ENCODE data around the gene GBA2.

Gene GBA2

GRCh38 chr9:35738924-35739323 is 10.1 kb downstream of the GBA2 start:
- no peak for DNase-seq (ENCODE audit: low read depth, low spot score)

GRCh38 chr9:35738186-35738585 is 10.8 kb downstream of the GBA2 start:
- DNase-seq (ENCODE audit: low read depth, low spot score): no peak

- no peak for DNase-seq (ENCODE audit: low read depth, low spot score)
These were observed 11.9 kb downstream of the GBA2 start for GRCh38 chr9:35737143-35737542.

GRCh38 chr9:35736201-35736633 is 12.8 kb downstream of the GBA2 start:
- peak; percentile 88 for DNase-seq (ENCODE audit: low read depth, low spot score)

GRCh38 chr9:35734096-35734495 is 14.9 kb downstream of the GBA2 start:
- DNase-seq (ENCODE audit: low read depth, low spot score): no peak

- DNase-seq (ENCODE audit: low read depth, low spot score): peak; percentile 76
These were observed 16.1 kb downstream of the GBA2 start for GRCh38 chr9:35732800-35733541.

- DNase-seq (ENCODE audit: low read depth, low spot score): peak; percentile 98
These were observed 16.7 kb downstream of the GBA2 start, which contains the start of the genes CREB3 and TLN1 for GRCh38 chr9:35732185-35732799. Gene CREB3, plus strand, starts transcription at chr9:35732666. Its CDS starts 107 bp downstream, at chr9:35732773. Gene TLN1, minus strand, starts transcription at chr9:35732195. Its CDS starts 6,501 bp downstream, at chr9:35725694.

- DNase-seq (ENCODE audit: low read depth, low spot score): peak; percentile 47
These were observed 17.4 kb downstream of the GBA2 start for GRCh38 chr9:35731415-35732184.

GRCh38 chr9:35730486-35730854 is 18.6 kb downstream of the GBA2 start:
- DNase-seq (ENCODE audit: low read depth, low spot score): no peak

- DNase-seq (ENCODE audit: low read depth, low spot score): peak; percentile 75
These were observed 19.1 kb downstream of the GBA2 start for GRCh38 chr9:35729700-35730485.

GRCh38 chr9:35729101-35729500 is 19.9 kb downstream of the GBA2 start:
- DNase-seq (ENCODE audit: low read depth, low spot score): no peak

GRCh38 chr9:35728041-35728971 is 20.7 kb downstream of the GBA2 start:
- DNase-seq (ENCODE audit: low read depth, low spot score): peak; percentile 82

- peak; percentile 29 for DNase-seq (ENCODE audit: low read depth, low spot score)
These were observed 21.4 kb downstream of the GBA2 start for GRCh38 chr9:35727676-35728040.

GRCh38 chr9:35726931-35727330 is 22.1 kb downstream of the GBA2 start:
- DNase-seq (ENCODE audit: low read depth, low spot score): no peak

GRCh38 chr9:35725362-35725761 is 23.7 kb downstream of the GBA2 start:
- no peak for DNase-seq (ENCODE audit: low read depth, low spot score)

- no peak for DNase-seq (ENCODE audit: low read depth, low spot score)
These were observed 25.1 kb downstream of the GBA2 start for GRCh38 chr9:35723908-35724307.

GRCh38 chr9:35723426-35723825 is 25.6 kb downstream of the GBA2 start:
- no peak for DNase-seq (ENCODE audit: low read depth, low spot score)

GRCh38 chr9:35719546-35719945 is 29.5 kb downstream of the GBA2 start:
- DNase-seq (ENCODE audit: low read depth, low spot score): no peak

- DNase-seq (ENCODE audit: low read depth, low spot score): no peak
These were observed 30.1 kb downstream of the GBA2 start for GRCh38 chr9:35718721-35719511.
